Neural progenitor cell (in vitro differentiated cells): ENCODE results near the gene NETO1.

Experiments
- CTCF ChIP-seq: fragments of 200-600 bp; sonication (generic); IDR thresholded peaks from 2 replicates; pipeline ENCODE4 v1.5.1; 2017; ENCODE audit warnings: antibody characterized with exemption, mild to moderate bottlenecking
- EZH2 ChIP-seq: fragments of 200-600 bp; sonication (generic); IDR thresholded peaks from 2 replicates; pipeline ENCODE4 v1.6.1; 2017; ENCODE audit warnings: antibody characterized with exemption, mild to moderate bottlenecking, moderate library complexity
- EZH2phosphoT487 ChIP-seq: fragments of 200-600 bp; sonication (generic); IDR thresholded peaks from 2 replicates; pipeline ENCODE4 v1.6.1; 2017; ENCODE audit warnings: antibody characterized with exemption

DNA sequence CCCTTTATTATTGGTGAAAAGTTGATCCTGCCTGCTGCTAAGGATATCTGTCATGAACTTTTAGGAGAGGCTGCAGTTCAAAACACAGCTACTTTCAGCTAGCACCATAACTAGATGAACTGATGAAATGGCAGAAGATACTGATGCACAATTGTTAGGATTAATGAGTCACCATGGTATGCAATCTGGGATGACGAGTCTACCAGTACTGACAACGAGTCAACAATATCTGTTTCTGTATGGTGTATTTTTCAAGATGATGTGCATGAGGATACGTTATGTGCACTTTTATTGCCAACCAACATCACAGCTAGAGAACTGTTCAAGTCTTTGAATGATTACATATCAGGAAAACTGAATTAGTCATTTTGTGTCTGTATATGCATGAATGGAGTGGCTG, 68.7 kb downstream of the NETO1 start:
- no peak for TF ChIP-seq CTCF
- TF ChIP-seq EZH2 = no peak
- TF ChIP-seq EZH2phosphoT487 = no peak
